Hematopoietic multipotent progenitor cell treated with erythropoietin and hydrocortisone succinate and interleukin-3 and kit ligand, for 17 days (in vitro differentiated cells): ENCODE results near the gene SLC2A3.
"Not testable (repeated sequence)": the region's sequence is repeated elsewhere in the genome, so short reads cannot be mapped to it uniquely, and the experiment has no call there.

ENCODE experiments used
- DNase-seq: peaks from one replicate; pipeline ENCODE4 v3.0.0-alpha.2; 2015; ENCODE audit warnings: low spot score

Gene SLC2A3

GRCh38 chr12:7950230-7950943 lies 14.4 kb upstream of the SLC2A3 start:
- not testable (repeated sequence) for DNase-seq

- no peak for DNase-seq
Measured at GRCh38 chr12:7948589-7949260, 12.7 kb upstream of the SLC2A3 start.

GRCh38 chr12:7947011-7947410 lies 11.0 kb upstream of the SLC2A3 start:
- DNase-seq = no peak

GRCh38 chr12:7944760-7945159 lies 8.8 kb upstream of the SLC2A3 start:
- DNase-seq = not testable (repeated sequence)

DNA sequence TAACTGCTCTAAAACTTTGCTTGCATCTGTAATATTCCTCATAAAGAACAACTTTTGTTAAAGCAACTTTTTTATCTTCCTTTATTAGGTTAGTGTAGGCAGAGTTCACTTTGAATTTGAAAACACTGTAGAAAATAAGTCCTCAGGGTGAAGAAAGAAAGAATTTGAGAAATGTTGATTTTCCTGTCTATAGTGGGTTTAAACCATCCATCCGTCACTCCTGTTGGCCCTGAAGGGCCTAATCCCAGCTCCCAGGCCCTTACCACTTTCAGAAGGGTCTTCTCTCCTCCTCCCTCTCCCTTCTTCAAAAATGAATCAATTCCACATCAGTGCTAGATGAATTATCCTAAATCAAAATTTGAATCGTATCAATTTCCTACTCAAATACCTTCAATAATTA lies 4.9 kb upstream of the SLC2A3 start:
- DNase-seq = no peak

DNA sequence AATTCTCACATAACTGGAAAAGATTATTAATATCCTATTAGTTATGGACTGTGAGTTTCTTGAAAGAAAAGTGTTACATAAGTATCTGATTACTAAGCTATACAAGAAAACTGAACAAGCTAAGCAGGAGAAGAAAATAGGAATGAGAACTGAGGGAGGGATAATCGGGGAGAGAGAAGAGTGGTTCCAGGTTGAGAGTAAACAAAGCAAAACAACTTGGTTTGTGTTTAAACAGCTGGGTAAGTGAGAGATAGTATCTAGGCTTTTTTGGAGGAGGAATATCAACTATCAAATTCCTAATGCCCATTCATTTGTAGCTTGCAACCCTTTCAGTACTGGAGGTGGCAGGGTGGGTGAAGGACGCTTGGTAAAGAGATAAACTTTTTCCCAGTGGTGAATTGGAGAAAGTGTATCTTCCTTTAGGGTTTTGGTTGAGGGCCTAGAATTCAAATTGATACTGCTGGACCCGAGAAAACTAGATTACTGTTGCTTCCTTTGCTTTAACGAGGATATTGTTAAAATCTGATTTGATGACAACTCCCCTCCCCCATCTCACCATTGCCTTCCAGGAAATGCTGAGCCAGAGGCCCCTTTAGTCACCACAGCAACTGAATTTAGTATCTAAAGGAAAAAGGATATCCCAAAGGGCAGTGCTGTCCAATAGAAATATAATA lies 2.0 kb upstream of the SLC2A3 start:
- DNase-seq = no peak

DNA sequence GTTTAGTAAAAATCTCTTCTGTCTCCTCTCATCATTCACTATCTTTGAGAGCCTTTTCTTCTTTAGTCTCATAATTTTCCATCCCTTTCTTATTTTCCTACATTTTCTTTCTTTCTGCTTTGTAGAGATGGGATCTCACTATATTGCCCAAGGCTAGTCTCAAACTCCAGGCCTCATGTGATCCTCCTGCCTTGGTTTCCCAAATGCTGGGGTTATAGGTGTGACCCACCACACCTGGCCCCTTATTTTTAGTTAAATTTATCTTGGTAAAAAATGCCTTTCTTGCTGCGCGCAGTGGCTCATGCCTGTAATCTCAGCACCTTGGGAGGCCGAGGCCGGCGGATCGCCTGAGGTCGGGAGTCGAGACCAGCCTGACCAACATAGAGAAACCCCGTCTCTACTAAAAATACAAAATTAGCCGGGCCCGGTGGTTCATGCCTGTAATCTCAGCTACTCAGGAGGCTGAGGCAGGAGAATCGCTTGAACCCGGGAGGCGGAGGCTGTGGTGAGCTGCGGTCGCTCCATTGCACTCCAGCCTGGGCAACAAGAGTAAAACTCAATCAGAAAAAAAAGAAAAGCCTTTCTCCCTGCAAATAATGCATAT lies 996 bp downstream of the SLC2A3 start:
- DNase-seq = no peak

DNA sequence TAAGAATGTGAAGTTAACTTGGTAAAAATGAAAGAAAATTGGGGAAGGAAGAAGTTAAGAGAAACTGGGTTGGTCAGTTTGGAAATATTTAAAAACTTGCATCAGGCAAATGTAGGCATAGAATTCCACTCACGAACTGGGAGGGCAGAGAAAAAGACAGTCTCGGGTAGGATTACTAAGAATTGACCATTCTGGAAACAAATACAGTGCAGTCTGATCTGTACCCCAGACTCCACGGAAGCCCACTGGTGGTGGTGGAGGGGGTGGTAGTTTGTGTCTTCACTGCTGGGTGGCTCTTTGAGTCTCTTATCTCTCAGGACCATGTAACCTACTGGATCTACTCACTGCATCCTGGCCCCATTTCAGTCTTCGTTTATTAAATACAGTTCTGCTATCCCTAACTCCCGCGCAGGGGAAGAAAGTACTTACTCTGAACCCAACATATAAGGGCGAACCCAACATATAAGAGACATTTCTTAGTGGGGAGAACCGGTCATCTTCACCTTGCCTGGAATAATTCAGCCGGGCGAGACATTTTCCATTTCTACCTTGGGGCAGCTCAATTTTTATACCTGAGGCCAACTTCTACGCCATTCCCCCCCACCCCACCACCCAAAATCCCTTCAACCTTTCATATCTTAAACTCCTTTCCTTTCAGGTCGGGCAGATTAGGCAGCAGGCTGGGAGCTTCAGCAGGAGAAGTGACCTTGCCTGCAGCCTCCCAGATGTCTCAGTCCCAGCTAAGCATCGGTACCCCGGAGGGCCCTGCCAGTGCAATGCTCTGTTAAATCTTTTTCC lies 1.7 kb downstream of the SLC2A3 start:
- DNase-seq = peak; percentile 33

DNA sequence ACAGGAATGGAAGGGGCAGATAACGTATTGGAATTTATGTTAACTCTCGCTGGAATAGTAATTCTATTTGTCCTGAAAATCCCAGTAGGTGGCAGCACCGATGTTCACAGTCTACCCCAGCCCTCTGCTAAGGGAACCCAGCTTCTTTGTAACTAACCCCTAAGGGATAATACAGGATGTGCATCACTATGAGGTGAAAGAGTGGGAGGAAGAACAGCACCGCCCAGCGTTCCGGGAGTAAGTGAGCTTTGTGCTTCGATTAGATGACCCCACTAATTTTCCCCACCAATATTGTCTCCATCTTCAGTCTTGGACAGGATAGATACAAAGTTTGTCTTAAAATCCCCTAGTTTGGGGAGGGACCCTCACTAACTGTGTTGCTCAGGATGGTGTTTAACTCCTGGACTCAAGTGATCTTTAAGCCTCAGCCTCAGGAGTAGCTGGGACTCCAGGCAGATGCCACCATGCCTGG lies 2.7 kb downstream of the SLC2A3 start:
- peak; percentile 80 for DNase-seq

- not testable (repeated sequence) for DNase-seq
Measured at GRCh38 chr12:7932599-7933240, 3.3 kb downstream of the SLC2A3 start.

GRCh38 chr12:7929083-7929792 lies 6.7 kb downstream of the SLC2A3 start:
- no peak for DNase-seq

DNA sequence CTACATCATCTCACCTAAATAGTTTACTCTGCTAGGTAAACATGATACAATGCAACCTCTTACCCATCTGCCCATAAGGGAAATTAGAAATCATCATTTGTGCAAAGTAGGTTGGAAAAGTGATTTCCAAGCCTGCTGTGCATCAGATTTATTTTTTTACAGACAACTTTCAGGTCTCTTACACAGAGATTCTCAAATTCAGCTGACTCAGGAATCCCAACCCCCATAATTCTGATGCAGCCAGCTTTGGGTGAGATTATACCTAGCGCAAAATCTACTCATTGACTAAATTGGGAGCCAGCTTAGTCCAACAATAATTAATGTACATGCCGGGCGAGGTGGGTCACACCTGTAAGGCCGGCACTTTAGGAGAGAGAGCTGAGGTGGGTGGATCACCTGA lies 8.5 kb downstream of the SLC2A3 start:
- no peak for DNase-seq

- peak; percentile 3 for DNase-seq
Measured at GRCh38 chr12:7926068-7926666, 9.8 kb downstream of the SLC2A3 start.

DNA sequence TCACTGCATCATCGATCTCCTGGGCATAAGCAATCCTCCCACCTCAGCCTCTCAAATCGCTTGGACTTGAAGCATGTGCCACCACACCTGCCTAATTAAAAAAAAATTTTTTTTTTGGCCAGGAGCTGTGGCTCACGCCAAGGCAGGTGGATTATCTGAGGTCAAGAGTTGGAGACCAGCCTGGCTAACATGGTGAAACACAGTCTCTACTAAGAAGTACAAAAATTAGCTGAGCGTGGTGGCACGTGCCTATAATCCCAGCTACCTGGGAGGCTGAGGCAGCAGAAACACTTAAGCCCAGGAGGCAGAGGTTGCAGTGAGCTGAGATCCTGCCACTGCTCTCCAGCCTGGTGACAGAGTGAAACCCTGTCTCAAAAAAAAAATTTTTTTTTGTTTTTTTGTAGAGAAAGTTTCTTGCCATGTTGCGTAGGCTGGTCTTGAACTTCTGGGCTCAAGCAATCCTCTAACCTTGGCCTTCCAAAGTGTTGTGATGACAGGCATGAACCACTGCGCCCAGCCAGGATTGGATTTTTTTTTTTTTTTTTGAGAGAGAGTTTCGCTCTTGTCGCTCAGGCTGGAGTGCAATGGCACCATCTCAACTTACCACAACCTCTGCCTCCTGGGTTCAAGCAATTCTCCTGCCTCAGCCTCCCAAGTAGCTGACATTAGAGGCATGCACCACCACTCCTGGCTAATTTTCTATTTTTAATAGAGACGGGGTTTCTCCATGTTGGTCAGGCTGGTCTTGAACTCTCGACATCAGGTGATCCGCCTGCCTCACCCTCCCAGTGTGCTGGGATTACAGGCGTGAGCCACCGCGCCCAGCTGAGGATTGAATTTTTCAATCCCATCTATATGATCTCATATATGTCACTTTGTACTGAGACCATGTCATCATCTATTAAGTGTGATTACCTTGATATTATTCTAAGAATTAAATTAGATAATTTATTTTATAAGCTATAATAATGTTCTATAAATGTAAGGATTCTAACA lies 12.4 kb downstream of the SLC2A3 start:
- DNase-seq = no peak

DNA sequence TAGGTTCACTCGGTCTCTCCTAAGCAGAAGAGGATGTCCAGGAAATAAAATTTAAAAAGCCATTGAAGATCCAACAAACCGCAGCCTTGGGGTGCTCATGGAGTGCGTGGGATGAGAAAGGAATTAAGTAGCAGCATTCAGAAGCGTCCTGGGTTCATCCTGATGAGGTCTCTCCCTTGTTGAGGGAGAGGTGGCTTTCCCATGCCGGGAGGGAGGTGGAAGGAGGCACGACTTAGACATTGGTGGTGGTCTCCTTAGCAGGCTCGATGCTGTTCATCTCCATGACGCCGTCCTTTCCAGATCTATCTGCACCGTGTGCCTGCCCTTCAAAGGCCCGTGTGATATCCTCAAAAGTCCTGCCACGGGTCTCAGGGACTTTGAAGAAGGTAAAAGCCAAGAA lies 14.8 kb downstream of the SLC2A3 start:
- DNase-seq = not testable (repeated sequence)

DNA sequence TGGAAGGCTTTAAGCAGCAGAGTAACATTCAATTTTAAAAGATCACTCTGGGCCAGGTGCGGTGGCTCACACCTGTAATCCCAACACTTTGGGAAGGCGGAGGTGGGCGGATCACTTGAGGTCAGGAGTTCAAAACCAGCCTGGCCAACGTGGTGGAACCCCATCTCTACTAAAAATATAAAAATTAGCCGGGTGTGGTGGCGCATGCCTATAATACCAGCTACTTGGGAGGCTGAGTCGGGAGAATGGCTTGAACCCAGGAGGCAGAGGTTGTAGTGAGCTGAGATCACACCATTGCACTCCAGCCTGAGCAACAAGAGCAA lies 17.8 kb downstream of the SLC2A3 start:
- not testable (repeated sequence) for DNase-seq

GRCh38 chr12:7917392-7918267 lies 18.4 kb downstream of the SLC2A3 start:
- no peak for DNase-seq

DNA sequence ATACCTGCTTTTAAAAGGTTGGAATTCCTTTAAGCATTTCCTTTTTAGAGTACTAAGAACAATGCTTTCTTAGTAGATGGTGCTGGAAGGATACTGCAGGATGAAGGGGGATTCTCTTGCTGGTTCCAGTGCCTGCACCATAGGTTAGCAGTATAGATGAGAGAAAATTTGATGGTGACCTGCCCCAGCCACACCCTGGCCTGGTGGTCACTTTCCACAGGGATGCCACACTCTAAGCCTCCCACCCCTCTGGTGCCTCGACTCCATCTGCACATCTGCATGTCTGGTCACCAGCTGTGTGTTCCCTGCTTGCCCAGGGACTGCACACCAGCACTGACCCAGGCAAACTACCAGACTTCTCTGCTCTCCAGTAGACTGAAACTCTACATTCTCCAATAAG lies 19.1 kb downstream of the SLC2A3 start:
- no peak for DNase-seq
